CD4-positive, alpha-beta T cell (primary cell): ENCODE results near the gene OAS2. TPM values are rescaled to one million over a fixed set of nuclear protein-coding genes. Genes with fewer than 3 reads are reported as not detected.

ENCODE experiments used
- ATAC-seq: fragments of 200-7000 bp; cut with Tn5 transposase; one replicate; pipeline ENCODE4 v1.10.0; 2022; ENCODE audit warnings: mild to moderate bottlenecking; ENCODE audit not compliant: poor library complexity
- CTCF ChIA-PET: fragments of 350-600 bp; sonication (Branson Sonifier 250); formaldehyde crosslinking; loops from one replicate; lab custom pipeline; 2021; ENCODE audit warnings: antibody characterized with exemption, inconsistent platforms; lab: Charles Lee
- POLR2A ChIA-PET: fragments of 350-600 bp; sonication (Branson Sonifier 250); formaldehyde crosslinking; loops from one replicate; lab custom pipeline; 2021; ENCODE audit warnings: antibody characterized with exemption, inconsistent platforms; lab: Charles Lee
- DNase-seq, 14 experiments: peaks; one replicate each; pipeline ENCODE4 v3.0.0-alpha.2; 2013 to 2020; ENCODE audit warnings: mixed read lengths in 2 of 14
- H3K27ac ChIP-seq, 2 donors: one replicate each; pipeline versions ENCODE4 v1.5.1 to v1.7.0; 2013; ENCODE audit warnings: low read length in 2 of 2, low read depth in 1 of 2, mild to moderate bottlenecking in 1 of 2
- H3K27me3 ChIP-seq, 2 experiments: 1 replicate in 1 of 2; 2 replicates in 1 of 2; pipeline versions ENCODE4 v1.6.1 to v1.7.0; 2013; ENCODE audit warnings: low read length in 2 of 2, control low read depth in 1 of 2, mild to moderate bottlenecking in 1 of 2, moderate library complexity in 1 of 2; ENCODE audit not compliant: insufficient read depth in 2 of 2, control insufficient read depth in 1 of 2
- H3K36me3 ChIP-seq: one replicate; pipeline ENCODE4 v1.6.1; 2013; ENCODE audit warnings: low read length, control low read depth; ENCODE audit not compliant: insufficient read depth
- H3K4me1 ChIP-seq: one replicate; pipeline ENCODE4 v1.6.1; 2013; ENCODE audit warnings: low read length, control low read depth; ENCODE audit not compliant: insufficient read depth
- H3K4me3 ChIP-seq: one replicate; pipeline ENCODE4 v1.5.1; 2013; ENCODE audit warnings: mild to moderate bottlenecking, low read length, moderate library complexity
- H3K9me3 ChIP-seq, 2 experiments: 1 replicate in 1 of 2; 2 replicates in 1 of 2; pipeline versions ENCODE4 v1.6.1 to v1.7.0; 2013; ENCODE audit warnings: low read length in 2 of 2, mild to moderate bottlenecking in 2 of 2, control low read depth in 1 of 2, moderate library complexity in 1 of 2; ENCODE audit not compliant: control insufficient read depth in 1 of 2, insufficient read depth in 1 of 2
- H3K27ac Mint-ChIP-seq: one replicate; pipeline ENCODE4 v1.8.0; 2020; ENCODE audit warnings: mixed read lengths
- H3K27me3 Mint-ChIP-seq: one replicate; pipeline ENCODE4 v1.8.0; 2021; ENCODE audit warnings: mixed read lengths
- H3K36me3 Mint-ChIP-seq: one replicate; pipeline ENCODE4 v1.8.0; 2021; ENCODE audit warnings: low read depth, mixed read lengths
- H3K4me1 Mint-ChIP-seq: one replicate; pipeline ENCODE4 v1.8.0; 2021; ENCODE audit warnings: low read depth, mixed read lengths
- H3K4me3 Mint-ChIP-seq: one replicate; pipeline ENCODE4 v1.8.0; 2020; ENCODE audit warnings: mild to moderate bottlenecking, mixed read lengths
- H3K9me3 Mint-ChIP-seq: one replicate; pipeline ENCODE4 v1.8.0; 2020; ENCODE audit warnings: mixed read lengths
- CTCF ChIP-seq: fragments of 200-600 bp; IDR thresholded peaks from one replicate; pipeline ENCODE4 v1.8.0; 2022; ENCODE audit warnings: antibody characterized with exemption, mild to moderate bottlenecking
- intact Hi-C, 2 experiments: fragments of 100-400 bp; cut with DNase I in 1 of 2; cut with micrococcal nuclease in 1 of 2; formaldehyde crosslinking; loops; one replicate each; pipeline versions ENCODE4 v1.15.1 to v1.9.0; 2023 to 2025; cut with DNase I, micrococcal nuclease
- total RNA-seq, 174 experiments: library from RNA in 2 of 174; stranded (reverse) in 2 of 174; gene quantifications; one replicate each; pipeline ENCODE4 v1.2.3 and lab custom pipeline; 2021 to 2026

OAS2 gene
- total RNA-seq, 2 experiments from 2014 or later = 15.0 to 16.2 TPM

GRCh38 chr12:113016796-113017195 lies 38.5 kb downstream of the OAS2 start:
- no peak overlapping the region for H3K27ac ChIP-seq
- H3K4me1 ChIP-seq = no peaks in the 10 kb centered on the region
- no peak overlapping the region for H3K27ac Mint-ChIP-seq
- H3K27me3 ChIP-seq = no peaks in the 10 kb centered on the region
- no peak overlapping the region for H3K4me3 ChIP-seq
- intact Hi-C loops = no loop called here
- no peak for ATAC-seq
- no peaks in the 10 kb centered on the region for H3K9me3 Mint-ChIP-seq
- ChIA-PET POLR2A (no interaction called here), CTCF (no interaction called here)
- TF ChIP-seq CTCF = no peak
- peaks cover 13% of the 10 kb centered on the region for H3K36me3 Mint-ChIP-seq
- DNase-seq = no peak
- H3K9me3 ChIP-seq = no peaks in the 10 kb centered on the region
- no peak overlapping the region for H3K4me3 Mint-ChIP-seq
- H3K4me1 Mint-ChIP-seq = no peaks in the 10 kb centered on the region
- H3K36me3 ChIP-seq = peaks cover under 1% of the 10 kb centered on the region
- no peaks in the 10 kb centered on the region for H3K27me3 Mint-ChIP-seq

GRCh38 chr12:113019025-113019424 lies 40.7 kb downstream of the OAS2 start:
- Mint-ChIP-seq H3K27me3 (no peaks in the 10 kb centered on the region), H3K9me3 (no peaks in the 10 kb centered on the region), H3K36me3 (no peaks in the 10 kb centered on the region), H3K4me3 (no peak overlapping the region), H3K4me1 (no peaks in the 10 kb centered on the region), H3K27ac (no peak overlapping the region)
- TF ChIP-seq CTCF = no peak
- Histone ChIP-seq H3K9me3 (no peaks in the 10 kb centered on the region), H3K36me3 (no peaks in the 10 kb centered on the region), H3K4me1 (no peaks in the 10 kb centered on the region), H3K27ac (no peak overlapping the region), H3K4me3 (no peak overlapping the region), H3K27me3 (no peaks in the 10 kb centered on the region)
- DNase-seq (no peak), ATAC-seq (no peak)
- intact Hi-C loops = no loop called here
- POLR2A ChIA-PET = no interaction called here
- CTCF ChIA-PET = no interaction called here

GRCh38 chr12:113021500-113021899 lies 43.2 kb downstream of the OAS2 start:
- no peak for ATAC-seq
- DNase-seq = no peak
- no peak for TF ChIP-seq CTCF

More at GRCh38 chr12:113021500-113021899, 43.2 kb downstream of the OAS2 start:
- no peaks in the 10 kb centered on the region for H3K4me1 Mint-ChIP-seq
- Histone ChIP-seq H3K27me3 (no peaks in the 10 kb centered on the region), H3K4me1 (no peaks in the 10 kb centered on the region), H3K4me3 (no peak overlapping the region), H3K27ac (no peak overlapping the region), H3K9me3 (no peaks in the 10 kb centered on the region), H3K36me3 (no peaks in the 10 kb centered on the region)
- H3K36me3 Mint-ChIP-seq = no peaks in the 10 kb centered on the region
- H3K4me3 Mint-ChIP-seq = no peak overlapping the region
- CTCF ChIA-PET = no interaction called here
- H3K9me3 Mint-ChIP-seq = no peaks in the 10 kb centered on the region
- H3K27me3 Mint-ChIP-seq = no peaks in the 10 kb centered on the region
- intact Hi-C loops = no loop called here
- POLR2A ChIA-PET = no interaction called here
- H3K27ac Mint-ChIP-seq = no peak overlapping the region
